Body of pancreas (tissue), 4 donors: ENCODE data around the gene CAPN11. TPM values are rescaled to one million over a fixed set of nuclear protein-coding genes. Genes with fewer than 3 reads are reported as not detected.
"Not testable (repeated sequence)": the region's sequence is repeated elsewhere in the genome, so short reads cannot be mapped to it uniquely, and the experiment has no call there.

ENCODE experiments used
- ATAC-seq: fragments of 150-250 bp; one replicate; pipeline ENCODE4 v1.9.1; 2016
- DNase-seq, 4 donors: peaks; one replicate each; pipeline ENCODE4 v3.0.0-alpha.2; 2019
- H3K27ac ChIP-seq, 4 donors: fragments of 200-600 bp; sonication (generic); 1 replicate in 3 of 4; 2 replicates in 1 of 4; pipeline versions ENCODE4 v1.5.1 to v1.6.1; 2016 to 2019; ENCODE audit warnings: mild to moderate bottlenecking in 1 of 4, mixed read lengths in 1 of 4, moderate library complexity in 1 of 4
- H3K27me3 ChIP-seq, 2 donors: fragments of 200-600 bp; sonication (generic); one replicate each; pipeline ENCODE4 v1.6.0; 2016; ENCODE audit warnings: mild to moderate bottlenecking in 1 of 2
- H3K36me3 ChIP-seq, 2 donors: fragments of 200-600 bp; sonication (generic); replicated peaks in 1 of 2; 2 replicates each; pipeline ENCODE4 v1.5.1; 2016; ENCODE audit warnings: low read depth in 2 of 2; ENCODE audit not compliant: insufficient read depth in 1 of 2
- H3K4me1 ChIP-seq: fragments of 200-600 bp; sonication (generic); one replicate; pipeline ENCODE4 v1.6.0; 2016
- H3K4me3 ChIP-seq, 2 donors: fragments of 200-600 bp; sonication (generic); 1 replicate in 1 of 2; 2 replicates in 1 of 2; pipeline ENCODE4 v1.5.1; 2016 to 2019
- H3K9me3 ChIP-seq, 3 donors: fragments of 200-600 bp; sonication (generic); 1 replicate in 2 of 3; 2 replicates in 1 of 3; pipeline ENCODE4 v1.5.1; 2016
- CTCF ChIP-seq, 7 experiments: fragments of 450-650 bp in 4 of 7; fragments of 200-600 bp in 3 of 7; sonication (generic) in 3 of 7; IDR thresholded peaks; one replicate each; pipeline ENCODE4 v1.5.1; 2016 to 2019; ENCODE audit warnings: antibody characterized with exemption in 7 of 7
- POLR2A ChIP-seq, 3 donors: fragments of 450-650 bp; IDR thresholded peaks; one replicate each; pipeline ENCODE4 v1.6.1; 2016; ENCODE audit warnings: antibody characterized with exemption in 3 of 3, mild to moderate bottlenecking in 2 of 3
- WGBS, 2 donors: methylation state at CpG; one replicate each; pipeline ENCODE4 v1.1.5; 2017; 5-methylcytosine and 5-hydroxymethylcytosine counted together
- intact Hi-C: fragments of 100-400 bp; cut with DNase I; formaldehyde crosslinking; loops from one replicate; pipeline ENCODE4 v1.15.1; 2023
- total RNA-seq, 2 donors: library from RNA; depleted of rRNA; stranded (reverse); fragments of >200 nt; gene quantifications; one replicate each; pipeline ENCODE4 v1.1.0, GENCODE V29; 2016

CAPN11 gene
- total RNA-seq, 2 donors from 2014 or later: 0.66 TPM; not detected in 1

- Histone ChIP-seq H3K36me3 (no peaks in the 10 kb centered on the region), H3K4me3 (no peak overlapping the region), H3K27ac (no peak overlapping the region), H3K4me1 (no peaks in the 10 kb centered on the region), H3K27me3 (no peaks in the 10 kb centered on the region), H3K9me3 (no peaks in the 10 kb centered on the region)
- no peak for ATAC-seq
- no peak for TF ChIP-seq CTCF (IDR thresholded peaks at IDR 0.05)
- no peak for TF ChIP-seq POLR2A (IDR thresholded peaks at IDR 0.05)
- intact Hi-C loops: loop anchor here (10.0 kb wide), 1 partner anchor 166 kb away; the partner anchor contains the start of gene SPATS1
- WGBS, 2 donors: 35 to 38% methylated on average over 4 of the region's 4 CpGs
- no peak for DNase-seq
These were observed 20.5 kb downstream of the CAPN11 start for GRCh38 chr6:44179072-44179536.

GRCh38 chr6:44179648-44180047 is 21.0 kb downstream of the CAPN11 start:
- no peaks in the 10 kb centered on the region for H3K36me3 ChIP-seq
- DNase-seq (no peak), ATAC-seq (no peak)
- H3K9me3 ChIP-seq: no peaks in the 10 kb centered on the region
- 88 to 95% methylated on average over 6 to 7 of the region's 7 CpGs for WGBS, 2 donors
- intact Hi-C loops: loop anchor here (10.0 kb wide), 1 partner anchor 165 kb away; the partner anchor contains the start of gene SPATS1
- no peaks in the 10 kb centered on the region for H3K4me1 ChIP-seq
- TF ChIP-seq CTCF (IDR thresholded peaks at IDR 0.05) (no peak), POLR2A (IDR thresholded peaks at IDR 0.05) (no peak)
- H3K4me3 ChIP-seq: no peak overlapping the region
- H3K27me3 ChIP-seq: no peaks in the 10 kb centered on the region
- H3K27ac ChIP-seq: no peak overlapping the region

GRCh38 chr6:44180406-44180805 is 21.8 kb downstream of the CAPN11 start:
- H3K4me3 ChIP-seq: no peak overlapping the region
- H3K36me3 ChIP-seq: no peaks in the 10 kb centered on the region
- H3K27me3 ChIP-seq: no peaks in the 10 kb centered on the region
- no peak for TF ChIP-seq CTCF (IDR thresholded peaks at IDR 0.05)
- TF ChIP-seq POLR2A (IDR thresholded peaks at IDR 0.05): no peak
- intact Hi-C loops: no loop called here
- H3K9me3 ChIP-seq: no peaks in the 10 kb centered on the region
- H3K4me1 ChIP-seq: no peaks in the 10 kb centered on the region
- 85 to 93% methylated on average over 4 of the region's 4 CpGs for WGBS, 2 donors
- DNase-seq (no peak), ATAC-seq (no peak)
- no peak overlapping the region for H3K27ac ChIP-seq

- TF ChIP-seq POLR2A (IDR thresholded peaks at IDR 0.05) (no peak), CTCF (IDR thresholded peaks at IDR 0.05) (no peak)
- Histone ChIP-seq H3K27ac (no peak overlapping the region), H3K9me3 (no peaks in the 10 kb centered on the region), H3K27me3 (no peaks in the 10 kb centered on the region), H3K4me3 (no peak overlapping the region), H3K4me1 (no peaks in the 10 kb centered on the region), H3K36me3 (no peaks in the 10 kb centered on the region)
- WGBS, 2 donors: 90 to 98% methylated on average over 3 to 4 of the region's 4 CpGs
- intact Hi-C loops: no loop called here
- ATAC-seq (no peak), DNase-seq (no peak)
These were observed 22.3 kb downstream of the CAPN11 start for GRCh38 chr6:44180886-44181285.

GRCh38 chr6:44181784-44182183 is 23.2 kb downstream of the CAPN11 start:
- H3K27me3 ChIP-seq, H3K36me3 ChIP-seq, H3K9me3 ChIP-seq, H3K4me1 ChIP-seq, H3K4me3 ChIP-seq, DNase-seq, H3K27ac ChIP-seq, ATAC-seq, intact Hi-C loops: not testable (repeated sequence)
